NCI-H2107 treated with DMSO at 0.1 percent for 48 hours (cell line): ENCODE data around the gene SELENOI.

Experiments
- DNase-seq: peaks from one replicate; lab custom pipeline; 2025; ENCODE audit not compliant: unreplicated experiment; lab: John Stamatoyannopoulos, UW

Gene SELENOI

DNA sequence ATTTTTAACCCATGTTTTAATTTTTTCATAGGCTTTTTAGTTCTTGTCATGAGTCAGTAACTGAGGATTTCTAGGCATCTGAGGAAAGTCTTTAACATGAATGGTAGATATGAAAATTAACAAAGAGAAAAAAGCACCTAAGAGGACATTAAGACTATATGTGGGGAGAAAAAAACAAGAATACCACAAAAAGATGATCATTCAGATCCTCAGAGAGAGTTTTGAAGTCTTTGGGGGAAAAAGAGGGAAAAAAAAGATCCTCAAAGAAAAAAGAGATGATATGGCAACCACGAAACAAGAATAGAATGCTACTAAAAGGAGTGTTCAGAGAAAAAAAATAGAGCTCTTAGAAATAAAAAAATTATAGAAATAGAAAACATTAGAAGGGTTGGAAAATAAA is 63.8 kb downstream of the SELENOI start:
- DNase-seq = no peak

DNA sequence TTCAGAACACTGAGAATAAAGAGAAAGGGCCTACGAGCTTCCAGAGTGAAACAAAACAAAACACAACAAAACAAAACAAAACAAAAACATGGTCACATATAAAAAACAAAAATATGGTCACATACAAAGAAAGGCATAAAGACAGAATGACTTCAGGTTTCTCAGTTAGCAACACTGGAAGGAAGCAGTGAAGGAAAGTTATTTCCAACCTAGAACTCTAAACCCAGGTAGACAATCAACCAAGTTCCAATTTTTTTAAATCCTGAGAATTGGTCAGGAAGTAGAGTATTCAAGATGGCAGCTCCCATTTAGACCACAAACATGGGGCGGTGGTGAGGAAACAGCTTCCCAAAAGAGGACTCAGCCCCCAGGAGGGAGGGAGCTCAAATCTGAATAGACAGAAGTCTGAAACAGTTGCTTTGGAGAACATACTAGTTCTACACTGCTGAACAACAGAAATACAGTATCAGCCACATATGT is 64.9 kb downstream of the SELENOI start:
- no peak for DNase-seq

DNA sequence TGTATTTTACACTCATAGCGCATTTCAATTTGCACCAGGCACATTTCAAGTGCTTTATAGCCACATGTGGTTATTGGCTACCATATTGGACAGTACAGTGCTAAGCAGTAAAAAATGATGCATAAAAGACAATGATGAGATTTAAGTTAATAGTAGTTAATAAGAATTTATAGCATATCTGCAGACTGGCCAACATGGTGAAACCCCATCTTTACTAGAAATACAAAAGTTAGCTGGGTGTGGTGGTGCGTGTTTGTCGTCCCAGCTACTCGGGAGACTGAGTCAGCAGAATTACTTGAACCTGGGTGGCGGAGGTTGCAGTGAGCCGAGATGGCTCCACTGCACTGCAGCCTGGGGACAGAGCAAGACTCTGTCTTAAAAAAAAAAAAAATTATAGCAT is 65.5 kb downstream of the SELENOI start:
- no peak for DNase-seq

DNA sequence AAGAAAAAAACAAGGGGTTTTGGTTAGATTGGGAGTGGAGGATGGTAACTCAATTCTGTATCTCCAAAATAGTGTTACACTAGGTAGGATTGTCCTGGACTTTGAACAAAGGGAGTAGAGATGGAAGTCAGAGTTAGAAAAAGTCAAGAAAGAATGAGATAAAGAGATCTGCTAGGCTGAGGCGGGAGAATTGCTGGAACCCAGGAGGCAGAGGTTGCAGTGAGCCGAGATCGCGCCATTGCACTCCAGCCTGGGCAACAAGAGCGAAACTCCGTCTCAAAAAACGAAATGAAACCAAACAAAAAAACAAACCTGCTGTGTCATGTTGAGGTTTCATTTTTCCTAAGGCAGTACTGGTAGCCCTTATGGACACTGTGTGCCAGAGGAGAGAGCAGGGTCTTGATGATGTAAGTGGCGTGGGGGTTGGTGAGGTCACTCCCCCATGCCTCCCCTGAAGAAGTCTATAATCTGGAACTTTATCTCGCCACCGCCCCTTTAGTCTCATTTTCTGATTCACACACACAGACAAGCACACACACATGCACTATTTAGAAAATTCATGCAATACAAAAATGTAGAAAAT is 66.2 kb downstream of the SELENOI start:
- DNase-seq = no peak

DNA sequence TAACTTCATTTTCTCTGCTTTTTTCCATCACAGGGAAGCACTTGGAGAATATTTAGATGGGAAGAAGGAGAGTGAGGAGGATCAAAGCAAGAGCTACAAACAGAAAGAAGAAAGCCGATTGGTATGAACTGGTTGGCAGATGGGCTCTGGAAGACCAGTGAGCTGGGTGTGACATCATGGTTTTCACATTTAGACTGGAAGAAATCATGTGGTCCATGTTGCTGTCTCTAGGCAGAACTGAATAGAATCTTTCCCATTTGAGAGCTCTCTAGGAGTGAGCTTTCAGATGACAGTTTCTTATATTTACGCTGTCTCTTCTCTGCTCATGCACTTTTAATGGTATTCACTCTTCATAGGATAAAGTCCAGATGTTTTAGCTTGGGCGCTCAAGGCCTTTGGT is 68.4 kb downstream of the SELENOI start:
- DNase-seq = no peak

DNA sequence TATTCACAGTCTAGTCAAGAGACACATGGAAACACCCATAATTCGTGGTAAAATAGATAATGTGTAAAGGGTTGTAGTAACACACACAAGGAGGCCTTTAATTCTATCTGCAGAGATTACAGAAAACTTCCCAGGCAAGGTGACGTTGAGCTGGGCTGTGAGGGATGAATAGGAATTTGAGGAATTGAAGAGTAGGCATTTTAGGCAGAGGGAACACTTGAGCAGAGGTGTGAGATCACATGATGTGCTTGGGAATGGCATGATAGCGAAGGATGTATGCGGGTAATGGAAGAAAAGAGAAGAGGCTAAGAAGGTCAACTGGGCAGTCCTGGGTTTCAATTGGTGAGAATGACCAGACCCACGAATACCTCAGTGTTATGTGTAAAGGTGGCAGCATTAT is 76.0 kb downstream of the SELENOI start:
- no peak for DNase-seq

DNA sequence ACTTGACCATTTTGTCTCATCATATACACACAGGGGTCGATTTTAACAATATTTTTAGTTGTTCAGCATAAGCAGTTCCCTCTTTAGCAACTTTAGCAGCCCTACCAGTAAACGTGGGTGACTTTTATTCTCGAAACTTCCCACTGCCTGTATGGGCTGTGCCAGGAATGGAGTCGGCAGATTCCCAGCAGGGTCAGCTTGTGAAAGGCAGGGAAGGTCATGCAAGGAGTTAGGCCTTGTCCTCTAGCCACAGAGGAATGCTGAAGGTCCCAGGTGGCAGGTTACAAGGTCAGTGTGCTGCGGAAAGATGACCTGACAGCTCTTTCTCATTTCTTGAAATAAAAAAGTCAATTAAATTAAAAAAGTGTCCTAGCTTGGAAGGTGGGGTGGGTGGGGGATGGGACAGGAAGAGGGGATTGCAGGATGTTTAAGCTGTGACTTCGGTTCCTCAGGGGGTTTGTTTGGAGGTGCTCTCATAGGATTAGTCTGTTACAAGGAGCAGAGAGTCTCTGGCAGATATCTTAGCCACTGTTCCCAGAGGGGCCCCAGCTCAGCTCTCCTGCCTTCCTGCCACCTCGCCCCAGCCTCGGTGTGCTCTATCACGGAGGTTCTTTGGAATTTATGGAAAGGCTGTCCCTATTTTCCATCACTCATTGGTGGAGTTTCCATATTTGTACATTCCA is 77.1 kb downstream of the SELENOI start:
- no peak for DNase-seq

DNA sequence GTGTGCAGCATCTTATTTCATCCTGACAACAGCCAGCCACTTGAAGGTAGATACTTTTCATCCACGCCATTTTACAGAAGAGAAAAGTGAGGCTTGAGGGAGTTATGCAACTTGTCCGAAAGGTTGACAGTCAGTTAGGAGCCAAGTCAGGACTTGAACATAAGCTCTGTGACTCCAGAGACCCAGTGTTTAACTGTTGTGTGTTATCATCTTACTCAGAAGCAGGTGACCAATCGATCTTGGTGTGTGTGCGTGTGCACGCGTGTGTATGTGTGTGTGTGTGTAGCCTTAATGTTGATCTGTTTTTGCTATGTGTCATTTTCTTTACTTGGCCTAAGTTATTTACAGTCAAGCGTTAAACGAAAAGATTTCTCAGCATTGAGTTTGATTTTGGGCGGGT is 77.8 kb downstream of the SELENOI start:
- no peak for DNase-seq

DNA sequence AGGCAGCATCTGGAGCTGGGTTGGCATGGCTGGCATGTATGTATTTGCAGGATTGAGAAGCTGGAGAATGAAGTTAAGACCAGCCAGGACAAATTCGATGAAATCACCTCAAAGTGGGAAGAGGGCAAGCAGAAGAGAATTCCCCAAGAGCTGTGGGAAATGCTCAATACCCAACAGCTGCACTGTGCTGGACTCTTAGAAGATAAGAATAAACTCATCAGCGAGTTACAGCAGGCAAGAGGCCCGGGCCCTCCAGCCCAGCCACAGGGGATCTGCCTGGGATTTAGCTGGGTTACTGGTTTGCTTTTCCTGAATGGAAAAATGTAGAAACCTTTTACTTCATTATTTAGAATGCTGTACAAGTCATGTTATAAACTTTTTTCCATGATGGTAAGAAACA is 78.3 kb downstream of the SELENOI start:
- no peak for DNase-seq

DNA sequence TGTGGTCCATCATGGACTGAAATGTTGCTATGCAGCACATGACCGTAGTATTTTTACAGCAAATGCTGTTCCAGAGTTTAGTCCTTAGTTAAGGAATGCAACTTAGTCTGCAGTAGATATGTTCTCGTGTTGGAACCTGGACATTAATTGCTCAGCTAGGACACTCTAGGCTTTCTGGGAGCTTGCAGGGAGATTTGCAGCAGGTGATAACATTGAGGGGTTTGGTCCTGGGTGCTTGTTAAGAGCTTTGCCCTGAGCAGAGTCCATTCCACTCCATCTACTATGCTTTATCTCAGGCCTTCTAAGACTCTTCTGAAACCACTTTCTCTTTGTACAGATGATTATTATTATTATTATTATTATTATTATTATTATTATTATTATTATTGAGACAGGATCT is 82.9 kb downstream of the SELENOI start:
- no peak for DNase-seq

DNA sequence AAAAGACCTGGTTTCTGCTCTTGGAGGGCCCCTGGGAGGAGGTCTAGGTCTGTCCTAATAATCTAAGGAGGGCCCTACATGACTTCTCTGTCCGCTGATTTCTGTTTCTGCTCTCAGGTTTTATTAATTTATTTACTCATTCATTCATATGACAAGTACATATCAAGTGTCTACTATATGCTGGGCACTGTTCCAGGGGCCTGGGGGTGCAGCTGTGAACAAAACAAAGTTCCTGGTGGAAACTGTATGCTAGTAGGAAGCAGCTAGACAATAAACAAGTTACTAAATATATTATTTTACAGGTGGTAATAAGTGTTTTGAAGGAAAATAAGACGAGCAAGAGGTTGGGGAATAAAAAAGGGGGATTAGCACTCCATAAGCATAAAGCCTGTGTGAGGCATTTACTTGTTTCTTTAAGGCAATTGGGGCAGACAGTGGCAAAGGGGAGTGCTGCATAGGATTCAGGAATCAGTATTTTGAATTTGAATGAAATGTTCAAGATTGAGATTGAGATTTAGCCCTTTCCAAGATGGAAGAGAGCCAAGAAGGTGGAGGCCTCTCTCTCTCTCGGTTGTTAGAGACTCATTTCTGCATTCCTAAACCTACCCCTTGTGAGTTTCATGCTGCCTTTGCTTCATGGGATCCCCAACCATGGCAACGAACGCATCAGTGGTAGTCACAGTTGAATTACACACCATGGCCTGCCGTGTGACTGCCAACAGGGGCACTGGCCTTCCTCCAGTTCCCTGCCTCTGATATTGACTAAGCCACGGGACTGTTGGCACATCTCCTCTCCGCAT is 84.0 kb downstream of the SELENOI start:
- peak; percentile 91 for DNase-seq

DNA sequence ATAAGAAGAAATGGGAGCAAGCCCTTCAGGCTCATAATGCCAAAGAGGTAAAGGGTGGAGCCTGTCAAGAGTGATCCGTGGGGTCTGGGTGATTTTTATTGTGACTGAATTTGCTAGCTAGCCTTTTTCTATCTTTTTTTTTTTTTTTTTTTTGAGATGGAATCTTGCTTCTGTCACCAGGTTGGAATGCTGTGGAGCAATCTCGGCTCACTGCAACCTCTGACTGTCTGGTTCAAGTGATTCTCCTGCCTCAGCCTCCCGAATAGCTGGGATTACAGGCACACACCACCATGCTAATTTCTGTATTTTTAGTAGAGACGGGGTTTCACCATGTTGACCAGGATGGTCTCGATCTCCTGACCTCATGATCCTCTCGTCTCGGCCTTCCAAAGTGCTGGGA is 84.9 kb downstream of the SELENOI start:
- DNase-seq = no peak

DNA sequence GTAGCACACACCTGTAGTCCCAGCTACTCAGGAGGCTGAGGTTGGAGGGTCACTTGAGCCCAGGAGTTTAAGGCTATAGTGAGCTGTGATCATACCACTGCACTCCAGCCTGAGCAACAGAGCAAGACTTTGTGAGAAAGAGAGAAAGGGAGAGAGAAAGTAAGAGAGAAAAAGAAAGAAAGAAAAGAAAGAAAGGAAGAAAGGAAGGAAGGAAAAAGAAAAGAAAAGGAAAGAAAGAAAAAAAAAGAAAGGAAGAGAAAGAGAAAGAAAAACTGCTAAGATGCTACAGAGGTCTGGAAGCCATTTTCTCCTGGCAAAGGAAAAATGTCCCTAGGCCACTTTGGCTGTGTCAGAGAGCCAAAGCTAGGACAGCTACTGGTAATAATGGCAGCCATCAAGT is 86.4 kb downstream of the SELENOI start:
- no peak for DNase-seq

DNA sequence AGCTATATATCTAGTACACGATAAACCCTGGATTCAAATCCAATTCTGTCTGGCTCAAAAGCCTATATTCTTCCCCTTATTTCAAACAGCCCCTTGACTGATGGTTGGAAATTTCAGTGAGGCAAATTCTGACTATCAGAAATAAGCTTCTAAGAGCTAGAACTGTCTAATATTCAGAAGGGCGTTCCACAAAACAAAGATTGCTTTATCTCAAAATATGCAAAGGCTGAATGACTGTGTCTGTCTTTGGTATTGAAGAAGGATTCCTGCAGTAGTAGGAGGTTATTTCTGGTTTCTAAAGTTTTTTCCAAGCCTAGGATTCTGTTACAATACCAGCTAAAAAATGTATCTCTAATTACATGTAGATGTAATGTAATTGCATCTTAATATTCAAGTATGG is 86.9 kb downstream of the SELENOI start:
- no peak for DNase-seq

DNA sequence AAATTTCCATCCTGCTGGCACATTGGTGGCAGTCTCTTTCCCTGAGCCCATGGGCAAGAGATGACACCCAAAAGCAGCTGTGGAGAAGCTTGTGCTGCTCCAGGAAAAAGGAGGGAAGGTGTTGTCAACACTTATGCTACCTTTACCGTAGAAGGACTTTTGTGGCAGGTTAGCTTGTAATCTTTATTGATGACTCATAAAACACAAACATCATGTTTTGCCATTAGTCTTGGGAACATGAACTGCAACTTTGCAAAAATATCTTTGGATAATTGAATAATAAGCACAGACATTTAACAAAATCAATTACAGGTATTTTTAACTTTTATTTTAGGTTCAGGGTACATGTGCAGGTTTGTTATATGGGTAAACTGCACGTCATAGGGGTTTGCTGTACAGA is 89.2 kb downstream of the SELENOI start:
- DNase-seq = no peak

DNA sequence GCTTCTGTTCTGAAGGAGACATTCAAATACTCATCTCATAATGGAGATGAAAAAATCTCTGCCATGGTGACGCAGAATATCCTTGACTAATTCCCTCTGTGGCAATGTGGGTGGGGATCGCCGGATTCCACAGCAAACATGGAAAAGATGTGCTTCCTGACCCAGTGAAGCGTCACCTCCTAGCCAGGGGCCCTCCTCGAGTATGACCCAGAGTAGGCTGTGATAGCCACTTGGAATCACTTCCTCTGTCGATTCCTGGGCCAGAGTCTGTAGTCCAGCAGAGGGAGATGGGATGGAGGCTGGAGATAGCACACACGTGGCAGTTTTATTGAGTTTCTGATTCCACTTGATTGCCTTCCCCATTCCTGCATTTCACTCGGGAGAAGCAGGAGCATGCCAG is 92.6 kb downstream of the SELENOI start:
- no peak for DNase-seq

DNA sequence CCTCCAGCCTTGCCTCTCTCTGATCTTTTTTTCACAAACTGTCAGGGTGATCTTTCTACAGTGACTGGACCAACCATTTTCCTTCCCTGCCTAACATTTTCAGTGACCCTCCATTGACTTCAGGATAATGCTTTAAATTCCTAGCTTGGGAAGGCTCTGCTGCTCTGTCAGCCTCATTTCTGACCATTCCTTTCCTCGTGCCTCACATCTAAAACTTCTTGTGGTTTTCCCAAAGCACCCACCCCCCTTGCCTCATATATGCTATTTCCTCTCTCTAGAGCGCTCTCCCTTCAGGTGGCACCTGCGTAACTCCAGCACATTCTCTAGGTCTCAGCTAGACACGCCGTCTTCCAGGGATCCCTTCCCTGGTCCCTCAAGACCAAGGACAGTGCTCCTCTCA is 93.0 kb downstream of the SELENOI start:
- DNase-seq = no peak

DNA sequence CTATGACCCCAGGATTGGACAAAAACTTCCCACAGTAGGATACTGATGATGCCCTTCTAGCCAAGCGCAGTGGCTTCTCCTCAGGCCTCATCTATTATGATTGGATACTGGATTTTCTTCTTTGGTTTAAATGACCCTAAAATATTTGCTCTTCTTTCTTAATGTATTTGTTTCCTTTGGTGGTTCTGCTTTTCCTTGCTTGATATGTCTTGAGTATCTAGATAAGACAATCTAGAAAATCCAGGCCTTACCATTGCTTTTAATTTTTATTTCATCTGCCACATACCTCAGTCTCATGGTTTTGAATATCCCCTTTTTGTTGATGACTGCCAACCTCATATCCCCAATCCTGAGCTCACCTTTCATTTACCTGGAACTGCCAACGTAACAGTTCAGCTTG is 96.4 kb downstream of the SELENOI start:
- DNase-seq = no peak

DNA sequence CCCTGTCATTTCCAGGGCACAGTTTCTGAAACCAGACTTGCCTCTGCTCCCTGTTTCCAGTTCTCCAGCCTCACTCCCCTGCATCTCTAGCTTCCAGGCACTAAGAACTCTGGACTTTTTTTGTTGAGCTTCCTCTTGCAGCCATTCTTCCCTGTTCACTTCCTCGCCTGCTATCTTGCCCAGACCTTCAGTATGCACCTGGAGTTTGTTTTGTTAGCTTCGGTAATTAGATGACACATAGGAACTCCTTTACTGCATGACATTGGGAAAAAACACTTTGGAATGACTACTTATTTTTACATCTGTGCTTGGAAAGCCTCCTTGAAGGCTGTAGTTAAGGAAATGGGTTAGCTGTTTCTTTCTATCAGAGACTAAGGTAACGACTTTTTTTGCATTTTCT is 96.8 kb downstream of the SELENOI start:
- no peak for DNase-seq

DNA sequence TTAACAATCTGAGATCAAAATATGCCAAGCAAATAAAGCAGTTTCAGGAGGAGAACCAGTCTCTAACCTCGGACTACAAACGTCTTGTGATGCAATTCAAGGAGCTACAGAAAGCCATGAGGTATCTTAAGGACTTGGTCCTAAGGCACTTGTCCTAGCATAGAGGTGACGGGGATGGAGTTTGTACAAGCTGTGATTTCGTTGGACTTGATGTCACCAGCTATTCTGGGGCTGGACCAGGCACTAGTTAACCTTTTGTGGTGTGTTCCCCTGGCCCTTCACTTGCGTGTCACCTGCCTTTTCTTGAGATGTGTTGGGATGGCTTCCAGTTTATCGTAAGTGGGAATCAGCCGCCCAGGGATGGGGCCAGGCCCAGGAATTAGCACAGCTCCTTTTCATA is 98.3 kb downstream of the SELENOI start:
- no peak for DNase-seq
